HG02970 (cell line): ENCODE measurements around the gene TNIP3.
"Not testable (repeated sequence)": the region's sequence is repeated elsewhere in the genome, so short reads cannot be mapped to it uniquely, and the experiment has no call there.

Experiments used
- ATAC-seq: cut with Tn5 transposase; IDR thresholded peaks from one replicate; pipeline ENCODE4 v1.9.1; 2021; ENCODE audit warnings: mild to moderate bottlenecking, moderate library complexity, moderate number of reproducible peaks; ENCODE audit not compliant: unreplicated experiment, low FRiP score

The TNIP3 gene, protein sequence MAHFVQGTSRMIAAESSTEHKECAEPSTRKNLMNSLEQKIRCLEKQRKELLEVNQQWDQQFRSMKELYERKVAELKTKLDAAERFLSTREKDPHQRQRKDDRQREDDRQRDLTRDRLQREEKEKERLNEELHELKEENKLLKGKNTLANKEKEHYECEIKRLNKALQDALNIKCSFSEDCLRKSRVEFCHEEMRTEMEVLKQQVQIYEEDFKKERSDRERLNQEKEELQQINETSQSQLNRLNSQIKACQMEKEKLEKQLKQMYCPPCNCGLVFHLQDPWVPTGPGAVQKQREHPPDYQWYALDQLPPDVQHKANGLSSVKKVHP

GRCh38 chr4:121164291-121164690, at the start of gene TNIP3:
TSS of gene TNIP3 (minus strand) at chr4:121164321. CDS start at chr4:121164125, 196 bp downstream.
- no peak for ATAC-seq

DNA sequence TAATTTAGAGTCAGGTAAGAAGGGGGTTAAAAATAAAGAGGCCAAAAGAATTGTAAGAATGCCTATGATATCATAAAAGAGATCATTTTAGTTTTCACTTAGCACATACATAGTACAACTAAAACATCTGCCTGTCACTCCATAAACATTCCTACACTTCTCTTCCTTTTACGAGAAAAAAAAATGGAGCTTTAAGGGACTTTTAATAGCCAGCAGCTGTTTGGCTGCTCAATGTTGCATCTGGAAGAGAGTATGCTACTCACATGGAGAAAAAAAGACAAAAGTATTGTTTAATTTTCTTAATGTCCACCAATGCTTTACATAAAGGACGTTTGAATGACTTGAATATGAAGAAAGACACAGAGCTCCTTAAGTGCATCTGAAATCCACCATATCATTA, 48.7 kb upstream of the TNIP3 start:
- ATAC-seq, result no peak

DNA sequence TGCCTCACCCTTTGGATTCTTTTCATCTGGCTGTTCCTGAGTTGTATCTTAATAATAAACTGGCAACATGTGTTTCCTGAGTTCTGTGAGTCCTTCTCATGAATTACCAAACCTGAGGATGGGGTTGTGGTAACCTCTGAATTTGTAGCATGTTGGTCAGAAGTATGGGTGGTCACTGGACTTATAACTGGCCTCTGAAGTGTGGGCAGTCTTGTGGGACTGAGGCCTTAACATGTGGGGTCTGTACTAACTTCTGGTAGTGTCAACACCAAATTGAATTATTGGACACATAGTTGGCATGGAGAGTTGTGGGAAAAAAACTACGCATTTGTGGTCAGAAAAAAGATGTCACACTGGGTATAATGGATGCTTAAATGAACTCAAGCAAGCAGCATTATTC, 45.0 kb upstream of the TNIP3 start:
- ATAC-seq, result no peak

DNA sequence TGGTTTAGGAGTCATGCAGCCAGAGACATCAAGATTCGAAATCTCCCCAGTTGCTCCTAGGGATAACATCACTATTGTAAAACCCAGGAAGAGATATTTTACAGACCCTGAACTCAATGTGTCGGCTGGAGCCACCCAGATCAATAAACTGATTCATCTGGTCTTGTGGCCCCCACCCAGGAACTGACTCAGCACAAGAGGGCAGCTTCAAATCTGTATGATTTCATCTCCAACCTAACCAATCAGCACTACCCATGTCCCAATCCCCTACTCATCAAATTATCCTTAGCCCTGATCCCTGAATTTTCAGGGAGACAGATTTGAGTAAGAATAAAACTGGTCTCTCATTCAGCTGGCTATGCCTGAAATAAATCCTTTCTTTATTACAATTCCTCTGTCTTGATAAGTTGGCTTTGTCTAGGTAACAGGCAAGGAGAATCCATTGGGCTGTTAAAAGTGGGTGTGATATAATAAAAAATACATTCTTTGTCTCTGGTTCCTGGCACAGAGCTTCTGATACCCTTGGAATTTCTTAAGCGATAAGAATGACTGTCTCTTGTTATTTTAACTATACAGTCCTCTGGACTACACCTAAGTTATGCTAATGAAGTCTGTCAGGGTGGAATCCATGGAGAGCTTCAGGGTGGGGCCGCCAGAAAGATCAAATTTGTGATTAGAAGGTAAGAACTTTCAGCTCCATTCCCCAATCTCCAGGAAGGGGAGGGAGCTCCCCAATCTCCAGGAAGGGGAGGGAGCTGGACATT, 44.3 kb upstream of the TNIP3 start:
- no peak for ATAC-seq

- ATAC-seq, result not testable (repeated sequence)
Measured at GRCh38 chr4:121205777-121206176, 41.7 kb upstream of the TNIP3 start.

- peak; percentile 75 for ATAC-seq
Measured at GRCh38 chr4:121200795-121201472, 36.8 kb upstream of the TNIP3 start.

DNA sequence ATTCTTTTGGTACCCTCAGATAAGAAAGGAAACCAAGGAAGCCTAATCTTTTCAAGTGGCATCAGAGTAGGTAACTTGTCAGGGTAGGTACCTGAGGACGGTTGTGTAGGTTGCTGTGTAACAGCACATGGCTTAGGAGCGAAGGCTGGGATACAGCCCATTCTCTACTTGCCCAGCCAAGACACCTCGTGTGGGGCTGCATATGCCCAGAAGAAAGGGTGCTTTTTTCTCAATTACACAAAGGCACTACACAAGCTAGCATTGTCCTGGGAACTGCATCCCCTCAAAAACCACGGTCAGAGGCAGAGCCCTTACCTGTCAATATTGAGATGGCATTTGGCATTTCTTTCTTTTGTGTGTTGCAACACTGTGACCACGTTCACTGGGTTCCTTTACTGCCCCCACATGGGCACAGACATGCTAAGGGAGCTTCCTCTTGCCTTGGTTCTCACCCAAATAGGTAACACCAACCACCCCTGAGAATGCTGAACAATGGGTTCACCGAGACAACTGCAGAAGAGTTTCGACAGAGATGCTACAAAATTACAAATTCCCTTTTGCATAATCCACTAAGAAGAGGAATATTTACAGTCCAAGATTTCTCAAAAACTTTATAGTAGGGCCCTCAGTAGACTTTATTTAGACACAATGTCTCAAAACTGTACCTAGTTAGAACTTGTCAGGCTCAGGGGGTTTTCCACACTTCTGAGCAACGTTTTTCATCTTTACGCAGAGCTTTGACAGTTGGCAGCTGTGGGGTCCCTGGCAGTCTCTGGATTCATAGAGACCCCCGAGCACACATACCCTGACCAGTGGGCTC, 35.8 kb upstream of the TNIP3 start:
- peak; percentile 60 for ATAC-seq

GRCh38 chr4:121198251-121198650, 34.1 kb upstream of the TNIP3 start:
- ATAC-seq, result no peak

DNA sequence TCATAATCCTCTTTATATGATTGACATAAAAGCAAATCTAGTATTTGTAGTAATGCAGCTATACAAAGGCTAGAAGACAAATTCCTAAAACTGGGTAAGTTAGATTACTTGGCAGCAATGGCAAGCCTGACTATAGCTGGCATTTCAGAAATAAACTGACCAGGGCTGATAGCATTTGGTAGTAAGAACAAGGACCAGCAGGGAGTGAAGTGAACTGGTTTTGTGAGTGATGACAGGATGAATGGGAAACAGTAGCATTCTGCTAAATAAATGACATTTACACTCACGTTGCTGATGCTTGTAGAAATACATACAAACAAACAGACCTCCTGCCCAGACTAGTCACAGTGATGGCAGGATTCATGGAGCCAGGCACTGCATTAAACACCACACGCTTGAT, 31.5 kb upstream of the TNIP3 start:
- no peak for ATAC-seq

- ATAC-seq, result no peak
Measured at GRCh38 chr4:121192480-121192879, 28.4 kb upstream of the TNIP3 start.

DNA sequence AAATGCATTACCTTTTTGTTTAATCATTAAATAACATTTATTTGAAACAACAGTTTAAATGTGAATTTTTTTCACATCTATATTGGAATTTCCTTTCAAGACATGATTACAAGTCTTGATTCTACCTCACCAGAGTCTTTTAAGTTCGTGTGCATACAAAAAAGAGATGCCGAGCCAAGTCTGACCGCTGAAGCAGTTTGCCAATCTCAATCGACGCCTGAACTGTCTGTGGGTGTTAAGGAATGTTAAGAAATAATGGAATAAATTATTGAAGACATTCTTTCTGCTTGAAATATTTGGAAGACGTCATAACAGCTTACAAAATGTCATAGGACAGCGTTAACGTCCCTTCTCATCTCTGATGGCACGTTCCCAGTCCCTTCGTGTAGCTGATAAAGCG, 27.9 kb upstream of the TNIP3 start:
- ATAC-seq, result no peak

GRCh38 chr4:121191361-121191760, 27.2 kb upstream of the TNIP3 start:
- ATAC-seq, result no peak

DNA sequence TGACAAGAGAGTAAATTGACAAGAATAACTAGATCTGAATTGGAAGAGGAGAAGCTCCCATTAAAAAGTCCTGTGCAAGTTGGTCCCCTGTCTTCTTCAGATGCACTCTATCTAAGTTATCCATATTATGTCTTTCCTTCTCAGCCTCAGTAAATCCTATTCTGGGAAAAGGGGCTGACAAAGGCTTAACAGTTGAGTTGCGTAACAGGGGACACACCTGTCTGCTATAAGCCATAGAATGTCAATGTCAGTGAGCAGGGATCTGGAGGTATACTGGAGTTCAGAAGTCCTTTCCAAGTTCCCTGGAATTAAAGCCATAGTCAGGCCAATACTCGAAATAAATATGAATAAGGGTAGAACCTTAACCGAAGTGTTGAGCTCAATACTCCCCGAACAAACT, 26.3 kb upstream of the TNIP3 start:
- ATAC-seq, result no peak

DNA sequence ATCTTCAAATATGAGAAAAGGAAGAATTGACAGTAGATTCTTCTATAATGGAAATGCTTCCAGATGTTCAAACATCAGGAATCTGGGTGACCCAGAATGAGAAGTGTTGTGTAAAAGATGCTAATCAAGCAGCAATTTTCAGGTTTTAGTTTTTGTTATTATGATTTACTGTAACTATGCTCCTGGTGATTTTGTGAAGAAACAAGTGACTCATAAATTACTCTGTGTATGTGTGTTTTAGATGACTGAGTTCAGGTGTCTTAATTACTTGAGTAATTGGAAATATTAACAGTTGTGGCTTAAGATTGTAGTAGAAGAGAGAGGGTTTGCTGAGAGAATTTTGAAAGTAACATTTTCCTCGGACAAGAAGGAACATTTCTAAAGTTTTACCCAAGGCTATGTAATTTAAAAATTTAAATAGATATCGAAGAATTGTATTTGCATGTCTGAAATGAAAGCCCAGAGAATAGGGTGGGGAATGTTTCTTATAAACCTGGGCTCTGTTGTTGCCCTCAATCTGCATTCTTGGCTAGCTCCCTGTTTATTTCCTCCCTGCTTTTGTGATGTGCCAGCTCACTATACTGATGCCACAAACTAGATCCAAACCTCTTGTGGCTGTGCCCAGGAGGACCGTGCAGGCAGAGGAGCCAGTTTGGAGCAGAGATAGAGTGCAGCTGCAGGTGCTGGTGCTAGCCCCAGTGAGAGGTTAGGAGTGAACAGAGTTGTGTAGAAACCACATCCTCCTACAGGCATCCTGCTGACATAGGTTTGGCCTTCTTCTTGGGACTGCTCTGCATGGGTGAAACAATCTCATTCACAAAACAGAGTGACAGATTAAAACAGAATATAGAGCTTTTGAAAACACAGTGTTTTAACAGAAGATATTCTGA, 25.4 kb upstream of the TNIP3 start:
- peak; percentile 73 for ATAC-seq

DNA sequence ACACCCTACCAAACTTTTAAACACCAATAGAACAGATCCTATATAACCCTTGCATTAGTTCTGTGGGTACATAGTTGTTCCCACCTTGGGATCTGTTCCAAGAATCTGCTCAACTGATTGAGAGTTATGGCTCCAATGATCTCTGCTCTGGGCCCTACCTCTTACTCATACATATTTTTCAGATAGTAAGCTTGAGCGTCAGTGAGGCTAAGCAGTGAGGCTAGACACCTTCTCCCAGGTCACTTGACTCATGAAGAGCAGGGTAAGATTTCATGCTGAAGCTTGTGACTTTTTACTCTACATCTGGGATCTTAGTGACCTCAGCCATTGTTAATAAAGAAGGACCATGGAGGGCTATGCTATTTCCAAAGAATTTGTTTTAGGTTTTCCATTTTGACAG, 23.1 kb upstream of the TNIP3 start:
- ATAC-seq, result no peak

DNA sequence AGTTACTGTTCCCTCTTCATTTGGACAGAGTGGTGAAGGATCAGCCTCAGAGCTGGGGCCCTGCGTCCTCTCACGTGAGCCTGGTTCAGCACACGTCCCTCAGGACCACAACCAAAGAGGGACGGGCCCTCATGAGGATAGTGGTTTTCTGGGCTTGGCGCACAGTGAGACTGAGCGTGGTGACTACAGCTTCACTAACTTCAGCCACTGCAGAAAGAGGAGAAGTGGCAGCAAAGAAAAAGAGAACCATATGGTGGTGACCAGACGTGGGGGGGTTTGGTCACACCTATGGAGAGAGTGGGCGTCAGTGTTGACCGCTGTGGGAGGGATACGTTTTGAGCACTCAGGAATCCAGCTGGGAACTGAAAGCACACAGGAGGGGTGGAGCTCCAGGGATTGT, 21.8 kb upstream of the TNIP3 start:
- ATAC-seq, result no peak

- no peak for ATAC-seq
Measured at GRCh38 chr4:121183989-121184388, 19.9 kb upstream of the TNIP3 start.

DNA sequence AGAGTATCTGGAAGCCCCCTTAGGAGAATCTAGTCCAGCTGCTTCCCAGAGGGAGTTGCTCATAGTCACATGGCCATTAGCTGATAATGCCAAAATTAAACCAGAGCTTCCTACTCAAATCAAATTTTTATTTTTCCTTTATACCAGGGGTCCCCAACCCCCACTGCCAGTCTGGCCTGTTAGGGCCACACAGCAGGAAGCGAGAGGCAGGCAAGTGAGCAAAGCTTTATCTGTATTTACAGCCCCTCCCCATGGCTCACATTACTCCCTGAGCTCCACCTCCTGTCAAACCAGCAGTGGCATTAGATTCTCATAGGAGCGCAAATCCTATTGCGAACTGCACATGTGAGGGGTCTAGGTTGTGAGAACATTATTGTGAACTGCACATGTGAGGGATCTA, 19.2 kb upstream of the TNIP3 start:
- no peak for ATAC-seq

GRCh38 chr4:121182296-121182695, 18.2 kb upstream of the TNIP3 start:
- no peak for ATAC-seq

- no peak for ATAC-seq
Measured at GRCh38 chr4:121181493-121181892, 17.4 kb upstream of the TNIP3 start.
